ENCODE data around the gene BTBD17. TPM values are rescaled to one million over a fixed set of nuclear protein-coding genes. Genes with fewer than 3 reads are reported as not detected.

The BTBD17 gene
- total RNA-seq, 1 donor from 2014 or later, result not detected

DNA sequence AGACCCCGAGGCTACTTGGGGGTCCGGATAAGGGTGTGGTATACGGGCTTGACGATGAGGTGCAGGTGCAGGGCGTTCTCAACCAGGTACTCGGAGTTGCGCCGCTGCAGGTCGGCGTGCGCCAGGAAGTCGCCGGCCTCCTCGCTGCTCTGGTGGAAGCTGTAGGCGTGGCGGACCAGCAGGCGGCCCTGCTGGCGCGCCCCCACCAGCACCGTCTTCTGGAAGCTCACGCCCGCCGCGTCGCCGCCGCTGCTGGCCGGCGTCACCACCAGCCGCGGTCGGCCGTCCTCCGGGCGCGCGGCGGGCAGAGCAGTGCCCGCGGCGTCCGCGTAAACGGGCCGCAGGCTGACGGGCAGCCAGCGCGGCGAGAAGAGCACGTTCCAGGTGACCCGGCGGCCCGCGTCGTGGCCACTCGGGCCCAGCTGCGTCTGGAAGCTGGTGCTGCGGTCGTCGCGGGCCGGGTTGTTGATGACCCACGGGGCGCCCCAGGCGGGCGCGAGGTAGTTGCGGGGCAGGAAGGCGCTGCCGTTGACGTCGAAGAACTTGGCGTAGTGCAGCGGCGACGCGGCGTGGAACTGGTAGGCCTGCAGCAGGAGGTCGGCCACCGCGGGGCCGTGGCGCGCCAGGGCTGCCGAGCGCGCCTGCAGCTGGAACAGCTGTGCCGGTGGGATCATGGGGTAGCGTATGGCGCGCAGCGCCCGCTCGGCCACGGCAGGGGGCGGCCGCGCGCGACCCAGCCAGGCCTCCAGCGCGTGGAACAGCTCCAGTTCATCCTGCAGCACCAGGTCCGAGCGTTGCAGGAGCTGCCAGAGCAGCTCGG, 4.8 kb downstream of the BTBD17 start:
- peaks cover 55% of the 10 kb centered on the region for H3K27me3 Mint-ChIP-seq
- peaks cover 5% of the 10 kb centered on the region for H3K4me1 Mint-ChIP-seq
- POLR2A ChIA-PET, result no interaction called here
- CTCF ChIA-PET, result no interaction called here
- DNase-seq, result no peak
- TF ChIP-seq CTCF (IDR thresholded peaks at IDR 0.05), result no peak
- ATAC-seq (ENCODE audit: low read depth), result no peak
- no peaks in the 10 kb centered on the region for H3K36me3 Mint-ChIP-seq (ENCODE audit: low read depth)
- intact Hi-C loops (cut with micrococcal nuclease), result no loop called here
- no peak overlapping the region for H3K4me3 Mint-ChIP-seq
- H3K9me3 Mint-ChIP-seq, result no peaks in the 10 kb centered on the region
- no peak overlapping the region for H3K27ac Mint-ChIP-seq

DNA sequence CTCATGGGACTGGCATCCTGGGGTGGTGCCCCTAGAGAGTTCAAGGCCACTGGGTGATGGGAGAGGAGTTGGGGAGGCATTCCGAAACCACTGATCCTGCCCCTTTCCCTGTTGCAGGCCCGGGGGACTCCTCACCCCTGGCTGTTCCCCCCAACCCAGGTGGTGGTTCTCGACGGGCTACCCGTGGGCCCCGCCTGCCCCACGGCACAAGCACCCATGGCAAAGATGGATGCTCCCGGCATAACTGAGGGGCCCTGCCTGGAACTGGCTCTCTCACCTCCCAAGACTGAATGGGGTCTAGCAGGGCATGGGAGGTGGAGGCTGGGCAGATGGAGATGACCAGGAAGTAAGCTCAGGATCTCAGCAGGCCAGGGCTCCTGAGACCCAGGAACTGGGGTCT, 6.6 kb downstream of the BTBD17 start:
- Mint-ChIP-seq H3K4me1 (peaks cover 5% of the 10 kb centered on the region), H3K27ac (no peak overlapping the region), H3K36me3 (ENCODE audit: low read depth) (no peaks in the 10 kb centered on the region), H3K4me3 (no peak overlapping the region), H3K9me3 (no peaks in the 10 kb centered on the region), H3K27me3 (peaks cover 51% of the 10 kb centered on the region)
- DNase-seq (no peak), ATAC-seq (ENCODE audit: low read depth) (no peak)
- no peak for TF ChIP-seq CTCF (IDR thresholded peaks at IDR 0.05)
- intact Hi-C loops (cut with micrococcal nuclease), result no loop called here
- ChIA-PET POLR2A (no interaction called here), CTCF (interaction anchor here (1.6 kb wide), 1 partner anchor 102 kb away, joined by 5 read pairs; no protein-coding TSS in a partner anchor)

GRCh38 chr17:74354561-74354960, 7.1 kb downstream of the BTBD17 start:
- CTCF ChIA-PET, result interaction anchor here (1.6 kb wide), 1 partner anchor 102 kb away, joined by 5 read pairs; no protein-coding TSS in a partner anchor
- no peak overlapping the region for H3K27ac Mint-ChIP-seq

GRCh38 chr17:74354123-74354522, 7.5 kb downstream of the BTBD17 start:
- Mint-ChIP-seq H3K36me3 (ENCODE audit: low read depth) (no peaks in the 10 kb centered on the region), H3K27me3 (peaks cover 49% of the 10 kb centered on the region), H3K9me3 (no peaks in the 10 kb centered on the region), H3K4me3 (no peak overlapping the region), H3K4me1 (peaks cover 5% of the 10 kb centered on the region), H3K27ac (no peak overlapping the region)
- CTCF ChIA-PET, result interaction anchor here (1.6 kb wide), 1 partner anchor 103 kb away, joined by 5 read pairs; no protein-coding TSS in a partner anchor
- ATAC-seq (ENCODE audit: low read depth), result peak; percentile 52
- peak; percentile 23 for DNase-seq
- POLR2A ChIA-PET, result no interaction called here
- TF ChIP-seq CTCF (IDR thresholded peaks at IDR 0.05), result no peak
- intact Hi-C loops (cut with micrococcal nuclease), result no loop called here

More at GRCh38 chr17:74354561-74354960, 7.1 kb downstream of the BTBD17 start:
- peaks cover 5% of the 10 kb centered on the region for H3K4me1 Mint-ChIP-seq
- ATAC-seq (ENCODE audit: low read depth) (no peak), DNase-seq (no peak)
- H3K27me3 Mint-ChIP-seq, result peaks cover 51% of the 10 kb centered on the region
- POLR2A ChIA-PET, result no interaction called here
- no peak overlapping the region for H3K4me3 Mint-ChIP-seq
- no peaks in the 10 kb centered on the region for H3K9me3 Mint-ChIP-seq
- H3K36me3 Mint-ChIP-seq (ENCODE audit: low read depth), result no peaks in the 10 kb centered on the region
- TF ChIP-seq CTCF (IDR thresholded peaks at IDR 0.05), result no peak
- intact Hi-C loops (cut with micrococcal nuclease), result no loop called here

DNA sequence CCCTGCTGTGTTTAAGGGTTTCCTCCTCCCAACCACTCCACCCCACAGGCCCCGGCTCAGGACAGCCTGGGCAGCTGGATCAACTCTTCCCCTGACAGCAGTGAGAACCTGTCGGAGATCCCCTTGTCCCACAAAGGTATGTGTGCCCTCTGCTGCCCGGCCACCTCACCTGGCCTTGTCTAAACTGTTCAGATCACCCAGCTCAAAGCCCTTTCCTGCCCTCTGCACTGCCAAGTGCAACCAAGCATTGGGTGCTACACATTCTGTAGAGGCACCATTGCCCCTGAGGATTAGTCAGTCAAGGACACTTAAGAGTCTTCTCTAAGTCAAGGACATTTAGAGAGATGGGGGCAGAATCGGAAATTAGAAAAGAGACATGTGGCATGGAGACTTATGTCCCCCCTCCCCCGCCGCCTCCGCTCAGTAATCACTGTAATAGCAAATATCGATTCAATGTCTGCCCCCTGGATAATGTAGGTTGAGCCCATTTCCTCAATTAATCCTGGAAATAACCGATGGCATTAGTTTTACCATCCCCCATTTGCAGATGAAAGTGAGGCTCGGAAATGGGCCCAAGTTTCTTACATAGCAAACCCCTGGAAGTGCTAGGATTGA, 8.1 kb downstream of the BTBD17 start:
- no peak for TF ChIP-seq CTCF (IDR thresholded peaks at IDR 0.05)
- H3K27me3 Mint-ChIP-seq, result peaks cover 46% of the 10 kb centered on the region
- H3K9me3 Mint-ChIP-seq, result no peaks in the 10 kb centered on the region
- ATAC-seq (ENCODE audit: low read depth), result no peak
- peaks cover 5% of the 10 kb centered on the region for H3K4me1 Mint-ChIP-seq
- no peak overlapping the region for H3K27ac Mint-ChIP-seq
- H3K4me3 Mint-ChIP-seq, result no peak overlapping the region
- ChIA-PET CTCF (no interaction called here), POLR2A (no interaction called here)
- intact Hi-C loops (cut with micrococcal nuclease), result no loop called here
- H3K36me3 Mint-ChIP-seq (ENCODE audit: low read depth), result no peaks in the 10 kb centered on the region
- DNase-seq, result no peak
